GM03348 (cell line): ENCODE results near the gene RAVER2.
"Not testable (repeated sequence)": the region's sequence is repeated elsewhere in the genome, so short reads cannot be mapped to it uniquely, and the experiment has no call there.

ENCODE experiments used
- DNase-seq: peaks from one replicate; pipeline ENCODE4 v3.0.0; 2012; ENCODE audit warnings: low spot score

Gene RAVER2

GRCh38 chr1:64814427-64814826, 69.6 kb downstream of the RAVER2 start:
- no peak for DNase-seq

- DNase-seq, result not testable (repeated sequence)
Measured at GRCh38 chr1:64817364-64817763, 72.5 kb downstream of the RAVER2 start.

- not testable (repeated sequence) for DNase-seq
Measured at GRCh38 chr1:64820572-64820971, 75.7 kb downstream of the RAVER2 start.

- DNase-seq, result no peak
Measured at GRCh38 chr1:64822621-64823020, 77.7 kb downstream of the RAVER2 start.

- peak; percentile 77 for DNase-seq
Measured at GRCh38 chr1:64823691-64824476, 79.0 kb downstream of the RAVER2 start.

- no peak for DNase-seq
Measured at GRCh38 chr1:64826991-64827390, 82.1 kb downstream of the RAVER2 start.

GRCh38 chr1:64828829-64829228, 84.0 kb downstream of the RAVER2 start:
- no peak for DNase-seq

- no peak for DNase-seq
Measured at GRCh38 chr1:64829411-64830029, 84.6 kb downstream of the RAVER2 start.

GRCh38 chr1:64830030-64830651, 85.3 kb downstream of the RAVER2 start:
- DNase-seq, result no peak

- peak; percentile 58 for DNase-seq
Measured at GRCh38 chr1:64834734-64835133, 89.9 kb downstream of the RAVER2 start.

GRCh38 chr1:64836802-64837201, 91.9 kb downstream of the RAVER2 start:
- no peak for DNase-seq

GRCh38 chr1:64838486-64838885, 93.6 kb downstream of the RAVER2 start:
- no peak for DNase-seq

GRCh38 chr1:64839261-64839660, 94.4 kb downstream of the RAVER2 start:
- DNase-seq, result no peak

GRCh38 chr1:64839732-64840405, 95.0 kb downstream of the RAVER2 start:
- DNase-seq, result no peak

GRCh38 chr1:64841330-64842065, 96.6 kb downstream of the RAVER2 start:
- DNase-seq, result no peak

- no peak for DNase-seq
Measured at GRCh38 chr1:64842224-64842623, 97.3 kb downstream of the RAVER2 start.

- DNase-seq, result no peak
Measured at GRCh38 chr1:64843675-64844074, 98.8 kb downstream of the RAVER2 start.

GRCh38 chr1:64844175-64844574, 99.3 kb downstream of the RAVER2 start:
- no peak for DNase-seq

- no peak for DNase-seq
Measured at GRCh38 chr1:64844609-64845008, 99.7 kb downstream of the RAVER2 start.

- DNase-seq, result no peak
Measured at GRCh38 chr1:64845831-64846425, 101.1 kb downstream of the RAVER2 start.

GRCh38 chr1:64846573-64847430, 101.9 kb downstream of the RAVER2 start:
- DNase-seq, result no peak
